ENCODE measurements around the gene HNF4A.

HNF4A gene

DNA sequence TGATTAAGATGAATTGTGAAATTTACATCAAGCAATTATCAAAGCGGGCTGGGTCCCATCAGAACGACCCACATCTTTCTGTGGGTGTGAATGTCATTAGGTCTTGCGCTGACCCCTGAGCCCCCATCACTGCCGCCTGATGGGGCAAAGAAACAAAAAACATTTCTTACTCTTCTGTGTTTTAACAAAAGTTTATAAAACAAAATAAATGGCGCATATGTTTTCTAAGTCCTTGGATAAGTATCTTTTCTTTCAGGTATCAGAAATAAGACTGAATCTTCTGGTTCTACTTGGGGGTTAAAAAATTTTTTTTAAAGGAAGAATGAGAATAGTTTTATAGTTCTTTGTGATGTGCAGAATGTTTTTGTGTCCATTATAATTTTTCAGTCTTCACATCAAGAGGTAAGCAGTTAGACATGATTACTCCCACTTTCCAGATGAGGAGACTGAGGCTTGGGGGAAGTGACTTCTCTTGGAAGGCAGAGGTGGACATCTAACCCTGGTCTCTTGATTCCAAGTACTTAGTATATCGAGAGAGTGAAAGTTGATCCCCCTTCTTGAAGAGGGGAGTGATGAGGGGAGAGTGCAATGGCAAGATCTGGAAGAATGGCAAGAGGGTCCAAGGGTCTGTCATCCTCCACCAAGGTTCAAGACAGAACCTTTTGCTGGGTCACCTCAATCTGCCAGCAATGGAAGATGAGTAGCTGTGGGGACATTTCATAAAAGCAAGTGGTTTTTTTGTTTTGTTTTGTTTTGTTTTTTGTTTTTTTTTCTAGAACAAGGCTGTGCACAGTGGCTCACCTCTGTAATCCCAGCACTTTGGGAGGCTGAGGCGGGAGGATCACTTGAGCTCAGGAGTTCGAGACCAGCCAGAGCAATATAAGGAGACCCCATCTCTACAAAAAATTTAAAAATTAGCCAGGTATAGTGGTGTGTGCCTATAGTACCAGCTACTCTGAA is 77.4 kb downstream of the HNF4A start:
- POLR2A ChIA-PET = interaction anchor here (0.7 kb wide), 1 partner anchor 58 kb away, joined by 3 read pairs; no protein-coding TSS in a partner anchor
- H3K4me3 ChIP-seq (ENCODE audit: low read depth, low read length) = no peak overlapping the region

More for the DNA sequence above, 77.4 kb downstream of the HNF4A start:
- Histone ChIP-seq H3K9me3 (ENCODE audit: control insufficient read depth, insufficient read depth, low read depth, low read length) (no peaks in the 10 kb centered on the region), H3K27ac (ENCODE audit: extremely low read depth, low read depth, low read length) (no peak overlapping the region), H3K4me1 (ENCODE audit: control insufficient read depth, insufficient read depth, low read length) (no peaks in the 10 kb centered on the region), H3K36me3 (ENCODE audit: control insufficient read depth in 2 of 2, insufficient read depth in 1 of 2, low read length in 2 of 2) (no peaks in the 10 kb centered on the region)
- no peak for TF ChIP-seq GLIS2 (tag by site-specific recombination; IDR thresholded peaks at IDR 0.05)
- TF ChIP-seq, protein P1, sequence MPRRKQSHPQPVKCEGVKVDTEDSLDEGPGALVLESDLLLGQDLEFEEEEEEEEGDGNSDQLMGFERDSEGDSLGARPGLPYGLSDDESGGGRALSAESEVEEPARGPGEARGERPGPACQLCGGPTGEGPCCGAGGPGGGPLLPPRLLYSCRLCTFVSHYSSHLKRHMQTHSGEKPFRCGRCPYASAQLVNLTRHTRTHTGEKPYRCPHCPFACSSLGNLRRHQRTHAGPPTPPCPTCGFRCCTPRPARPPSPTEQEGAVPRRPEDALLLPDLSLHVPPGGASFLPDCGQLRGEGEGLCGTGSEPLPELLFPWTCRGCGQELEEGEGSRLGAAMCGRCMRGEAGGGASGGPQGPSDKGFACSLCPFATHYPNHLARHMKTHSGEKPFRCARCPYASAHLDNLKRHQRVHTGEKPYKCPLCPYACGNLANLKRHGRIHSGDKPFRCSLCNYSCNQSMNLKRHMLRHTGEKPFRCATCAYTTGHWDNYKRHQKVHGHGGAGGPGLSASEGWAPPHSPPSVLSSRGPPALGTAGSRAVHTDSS (tag by site-specific recombination; IDR thresholded peaks at IDR 0.05) = no peak
- TF ChIP-seq, protein P2, sequence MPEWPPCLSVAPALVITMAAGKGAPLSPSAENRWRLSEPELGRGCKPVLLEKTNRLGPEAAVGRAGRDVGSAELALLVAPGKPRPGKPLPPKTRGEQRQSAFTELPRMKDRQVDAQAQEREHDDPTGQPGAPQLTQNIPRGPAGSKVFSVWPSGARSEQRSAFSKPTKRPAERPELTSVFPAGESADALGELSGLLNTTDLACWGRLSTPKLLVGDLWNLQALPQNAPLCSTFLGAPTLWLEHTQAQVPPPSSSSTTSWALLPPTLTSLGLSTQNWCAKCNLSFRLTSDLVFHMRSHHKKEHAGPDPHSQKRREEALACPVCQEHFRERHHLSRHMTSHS (tag by site-specific recombination; IDR thresholded peaks at IDR 0.05) = no peak
- no peak for TF ChIP-seq ZNF24 (tag by site-specific recombination; IDR thresholded peaks at IDR 0.05)
- no peak for TF ChIP-seq YY1 (tag by site-specific recombination; IDR thresholded peaks at IDR 0.05)
- TF ChIP-seq, protein P3, sequence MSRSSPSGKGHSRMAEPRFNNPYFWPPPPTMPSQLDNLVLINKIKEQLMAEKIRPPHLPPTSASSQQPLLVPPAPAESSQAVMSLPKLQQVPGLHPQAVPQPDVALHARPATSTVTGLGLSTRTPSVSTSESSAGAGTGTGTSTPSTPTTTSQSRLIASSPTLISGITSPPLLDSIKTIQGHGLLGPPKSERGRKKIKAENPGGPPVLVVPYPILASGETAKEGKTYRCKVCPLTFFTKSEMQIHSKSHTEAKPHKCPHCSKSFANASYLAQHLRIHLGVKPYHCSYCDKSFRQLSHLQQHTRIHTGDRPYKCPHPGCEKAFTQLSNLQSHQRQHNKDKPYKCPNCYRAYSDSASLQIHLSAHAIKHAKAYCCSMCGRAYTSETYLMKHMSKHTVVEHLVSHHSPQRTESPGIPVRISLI (tag by site-specific recombination; IDR thresholded peaks at IDR 0.05) = no peak
- TF ChIP-seq ZNF791 (tag by site-specific recombination; IDR thresholded peaks at IDR 0.05) = no peak
- TF ChIP-seq, protein P4, sequence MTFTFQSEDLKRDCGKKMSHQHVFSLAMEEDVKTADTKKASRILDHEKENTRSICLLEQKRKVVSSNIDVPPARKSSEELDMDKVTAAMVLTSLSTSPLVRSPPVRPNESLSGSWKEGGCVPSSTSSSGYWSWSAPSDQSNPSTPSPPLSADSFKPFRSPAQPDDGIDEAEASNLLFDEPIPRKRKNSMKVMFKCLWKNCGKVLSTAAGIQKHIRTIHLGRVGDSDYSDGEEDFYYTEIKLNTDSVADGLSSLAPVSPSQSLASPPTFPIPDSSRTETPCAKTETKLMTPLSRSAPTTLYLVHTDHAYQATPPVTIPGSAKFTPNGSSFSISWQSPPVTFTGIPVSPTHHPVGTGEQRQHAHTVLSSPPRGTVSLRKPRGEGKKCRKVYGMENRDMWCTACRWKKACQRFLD (tag by site-specific recombination; IDR thresholded peaks at IDR 0.05) = no peak
- no peak for TF ChIP-seq ZNF843 (tag by site-specific recombination; IDR thresholded peaks at IDR 0.05)
- TF ChIP-seq ZNF366 (tag by site-specific recombination; conservative IDR thresholded peaks at IDR 0.05) = no peak
- TF ChIP-seq, protein P5, sequence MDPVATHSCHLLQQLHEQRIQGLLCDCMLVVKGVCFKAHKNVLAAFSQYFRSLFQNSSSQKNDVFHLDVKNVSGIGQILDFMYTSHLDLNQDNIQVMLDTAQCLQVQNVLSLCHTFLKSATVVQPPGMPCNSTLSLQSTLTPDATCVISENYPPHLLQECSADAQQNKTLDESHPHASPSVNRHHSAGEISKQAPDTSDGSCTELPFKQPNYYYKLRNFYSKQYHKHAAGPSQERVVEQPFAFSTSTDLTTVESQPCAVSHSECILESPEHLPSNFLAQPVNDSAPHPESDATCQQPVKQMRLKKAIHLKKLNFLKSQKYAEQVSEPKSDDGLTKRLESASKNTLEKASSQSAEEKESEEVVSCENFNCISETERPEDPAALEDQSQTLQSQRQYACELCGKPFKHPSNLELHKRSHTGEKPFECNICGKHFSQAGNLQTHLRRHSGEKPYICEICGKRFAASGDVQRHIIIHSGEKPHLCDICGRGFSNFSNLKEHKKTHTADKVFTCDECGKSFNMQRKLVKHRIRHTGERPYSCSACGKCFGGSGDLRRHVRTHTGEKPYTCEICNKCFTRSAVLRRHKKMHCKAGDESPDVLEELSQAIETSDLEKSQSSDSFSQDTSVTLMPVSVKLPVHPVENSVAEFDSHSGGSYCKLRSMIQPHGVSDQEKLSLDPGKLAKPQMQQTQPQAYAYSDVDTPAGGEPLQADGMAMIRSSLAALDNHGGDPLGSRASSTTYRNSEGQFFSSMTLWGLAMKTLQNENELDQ (tag by site-specific recombination; IDR thresholded peaks at IDR 0.05; ENCODE audit: low read depth) = no peak
- no peak for TF ChIP-seq ZNF37A (tag by site-specific recombination; IDR thresholded peaks at IDR 0.05)
- TF ChIP-seq, protein P6, sequence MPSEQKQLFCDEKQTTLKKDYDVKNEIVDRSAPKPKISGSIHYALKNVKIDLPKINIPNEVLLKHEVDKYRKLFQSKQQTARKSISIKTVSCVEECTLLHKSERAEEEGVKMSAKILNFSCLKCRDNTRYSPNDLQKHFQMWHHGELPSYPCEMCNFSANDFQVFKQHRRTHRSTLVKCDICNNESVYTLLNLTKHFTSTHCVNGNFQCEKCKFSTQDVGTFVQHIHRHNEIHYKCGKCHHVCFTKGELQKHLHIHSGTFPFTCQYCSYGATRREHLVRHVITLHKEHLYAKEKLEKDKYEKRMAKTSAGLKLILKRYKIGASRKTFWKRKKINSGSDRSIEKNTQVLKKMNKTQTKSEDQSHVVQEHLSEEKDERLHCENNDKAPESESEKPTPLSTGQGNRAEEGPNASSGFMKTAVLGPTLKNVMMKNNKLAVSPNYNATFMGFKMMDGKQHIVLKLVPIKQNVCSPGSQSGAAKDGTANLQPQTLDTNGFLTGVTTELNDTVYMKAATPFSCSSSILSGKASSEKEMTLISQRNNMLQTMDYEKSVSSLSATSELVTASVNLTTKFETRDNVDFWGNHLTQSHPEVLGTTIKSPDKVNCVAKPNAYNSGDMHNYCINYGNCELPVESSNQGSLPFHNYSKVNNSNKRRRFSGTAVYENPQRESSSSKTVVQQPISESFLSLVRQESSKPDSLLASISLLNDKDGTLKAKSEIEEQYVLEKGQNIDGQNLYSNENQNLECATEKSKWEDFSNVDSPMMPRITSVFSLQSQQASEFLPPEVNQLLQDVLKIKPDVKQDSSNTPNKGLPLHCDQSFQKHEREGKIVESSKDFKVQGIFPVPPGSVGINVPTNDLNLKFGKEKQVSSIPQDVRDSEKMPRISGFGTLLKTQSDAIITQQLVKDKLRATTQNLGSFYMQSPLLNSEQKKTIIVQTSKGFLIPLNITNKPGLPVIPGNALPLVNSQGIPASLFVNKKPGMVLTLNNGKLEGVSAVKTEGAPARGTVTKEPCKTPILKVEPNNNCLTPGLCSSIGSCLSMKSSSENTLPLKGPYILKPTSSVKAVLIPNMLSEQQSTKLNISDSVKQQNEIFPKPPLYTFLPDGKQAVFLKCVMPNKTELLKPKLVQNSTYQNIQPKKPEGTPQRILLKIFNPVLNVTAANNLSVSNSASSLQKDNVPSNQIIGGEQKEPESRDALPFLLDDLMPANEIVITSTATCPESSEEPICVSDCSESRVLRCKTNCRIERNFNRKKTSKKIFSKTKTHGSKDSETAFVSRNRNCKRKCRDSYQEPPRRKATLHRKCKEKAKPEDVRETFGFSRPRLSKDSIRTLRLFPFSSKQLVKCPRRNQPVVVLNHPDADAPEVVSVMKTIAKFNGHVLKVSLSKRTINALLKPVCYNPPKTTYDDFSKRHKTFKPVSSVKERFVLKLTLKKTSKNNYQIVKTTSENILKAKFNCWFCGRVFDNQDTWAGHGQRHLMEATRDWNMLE (tag by site-specific recombination; conservative IDR thresholded peaks at IDR 0.05; ENCODE audit: low read depth) = no peak
- no peak for TF ChIP-seq ZIC2 (tag by site-specific recombination; IDR thresholded peaks at IDR 0.05)
- no peak for TF ChIP-seq ZNF776 (tag by site-specific recombination; IDR thresholded peaks at IDR 0.05; ENCODE audit: borderline replicate concordance)
- TF ChIP-seq, protein P7, sequence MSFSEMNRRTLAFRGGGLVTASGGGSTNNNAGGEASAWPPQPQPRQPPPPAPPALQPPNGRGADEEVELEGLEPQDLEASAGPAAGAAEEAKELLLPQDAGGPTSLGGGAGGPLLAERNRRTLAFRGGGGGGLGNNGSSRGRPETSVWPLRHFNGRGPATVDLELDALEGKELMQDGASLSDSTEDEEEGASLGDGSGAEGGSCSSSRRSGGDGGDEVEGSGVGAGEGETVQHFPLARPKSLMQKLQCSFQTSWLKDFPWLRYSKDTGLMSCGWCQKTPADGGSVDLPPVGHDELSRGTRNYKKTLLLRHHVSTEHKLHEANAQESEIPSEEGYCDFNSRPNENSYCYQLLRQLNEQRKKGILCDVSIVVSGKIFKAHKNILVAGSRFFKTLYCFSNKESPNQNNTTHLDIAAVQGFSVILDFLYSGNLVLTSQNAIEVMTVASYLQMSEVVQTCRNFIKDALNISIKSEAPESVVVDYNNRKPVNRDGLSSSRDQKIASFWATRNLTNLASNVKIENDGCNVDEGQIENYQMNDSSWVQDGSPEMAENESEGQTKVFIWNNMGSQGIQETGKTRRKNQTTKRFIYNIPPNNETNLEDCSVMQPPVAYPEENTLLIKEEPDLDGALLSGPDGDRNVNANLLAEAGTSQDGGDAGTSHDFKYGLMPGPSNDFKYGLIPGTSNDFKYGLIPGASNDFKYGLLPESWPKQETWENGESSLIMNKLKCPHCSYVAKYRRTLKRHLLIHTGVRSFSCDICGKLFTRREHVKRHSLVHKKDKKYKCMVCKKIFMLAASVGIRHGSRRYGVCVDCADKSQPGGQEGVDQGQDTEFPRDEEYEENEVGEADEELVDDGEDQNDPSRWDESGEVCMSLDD (tag by site-specific recombination; IDR thresholded peaks at IDR 0.05) = no peak
- TF ChIP-seq HOXD13 (CRISPR knock-in tag; IDR thresholded peaks at IDR 0.05; ENCODE audit: borderline replicate concordance) = no peak
- CTCF ChIA-PET = interaction anchor here (0.7 kb wide), 1 partner anchor 194 kb away, joined by 3 read pairs; no protein-coding TSS in a partner anchor
